ENCODE measurements around the gene ETV2.
A peak's percentile ranks its signal among the peaks of the same experiment; 100 is the strongest.
"Not testable (repeated sequence)": the region's sequence is repeated elsewhere in the genome, so short reads cannot be mapped to it uniquely, and the experiment has no call there.

ETV2 gene

DNA sequence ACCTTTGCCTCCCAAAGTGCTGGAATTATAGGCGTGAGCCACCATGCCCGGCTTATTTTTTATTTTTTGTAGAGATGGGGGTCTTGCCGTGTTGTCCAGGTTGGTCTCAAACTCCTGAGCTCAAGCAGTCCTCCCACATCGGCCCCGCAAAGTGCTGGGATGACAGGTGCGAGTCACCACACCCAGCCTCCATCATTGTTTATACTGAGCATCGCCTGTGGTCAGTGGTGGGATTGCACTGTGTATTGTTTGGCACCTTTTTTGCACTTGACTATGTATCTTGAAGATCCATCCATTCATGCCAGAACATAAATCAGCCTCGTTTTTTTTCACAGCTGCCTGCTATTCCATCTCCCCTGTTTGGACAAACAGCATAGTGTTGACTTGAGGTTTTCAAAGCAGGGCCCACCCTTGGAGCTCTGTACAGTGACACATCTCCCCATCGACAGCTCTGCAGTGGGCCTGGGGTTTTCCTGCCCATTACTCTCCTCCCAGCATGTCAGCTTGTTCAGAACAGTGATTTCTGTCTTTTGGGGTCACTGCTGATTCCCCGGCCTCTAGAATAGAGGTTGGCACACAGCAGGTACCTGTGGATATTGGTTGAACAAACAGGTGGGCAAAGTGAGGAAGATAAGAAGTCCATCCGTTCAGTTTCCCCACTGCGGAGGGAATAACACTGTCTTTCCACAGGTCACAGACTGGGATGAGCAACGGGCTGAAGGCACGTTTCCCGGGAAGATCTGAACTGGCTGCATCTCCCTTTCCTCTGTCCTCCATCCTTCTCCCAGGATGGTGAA lies 16.6 kb downstream of the ETV2 start:
- DNase-seq (ENCODE audit: low spot score): no peak

DNA sequence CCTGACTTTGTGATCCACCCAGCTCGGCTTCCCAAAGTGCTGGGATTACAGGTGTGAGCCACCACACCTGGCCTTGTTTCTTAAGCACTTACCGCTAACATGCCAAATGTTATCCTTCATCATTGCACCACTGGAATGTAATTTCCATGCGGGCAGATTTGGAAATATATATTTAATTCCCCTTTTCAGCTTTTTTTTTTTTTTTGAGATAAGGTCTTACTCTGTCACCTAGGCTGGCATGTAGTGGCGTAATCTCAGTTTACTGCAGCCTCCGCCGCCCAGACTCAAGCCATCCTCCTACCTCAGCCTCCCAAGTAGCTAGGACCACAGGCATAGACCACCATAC lies 20.4 kb downstream of the ETV2 start:
- DNase-seq (ENCODE audit: low spot score): no peak

DNA sequence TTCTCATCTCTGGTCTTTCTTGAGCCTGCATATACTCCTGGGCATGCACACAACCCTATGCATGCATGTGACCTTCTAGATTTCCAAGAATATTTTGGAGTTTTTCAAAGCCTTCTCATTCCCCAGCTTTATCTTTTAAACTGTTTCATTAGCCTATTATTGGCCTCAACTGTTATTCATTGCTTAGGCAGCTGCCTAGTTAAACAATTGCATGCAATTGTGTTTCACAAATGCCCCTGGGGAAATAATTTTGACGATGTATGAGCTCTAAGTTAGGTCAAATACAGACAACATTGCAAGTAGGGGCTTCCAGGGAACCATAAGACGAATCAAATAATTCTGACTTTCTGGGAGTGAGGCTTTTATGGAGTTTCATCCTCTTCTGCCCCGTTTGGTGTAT lies 22.4 kb downstream of the ETV2 start:
- DNase-seq (ENCODE audit: low spot score): no peak

DNA sequence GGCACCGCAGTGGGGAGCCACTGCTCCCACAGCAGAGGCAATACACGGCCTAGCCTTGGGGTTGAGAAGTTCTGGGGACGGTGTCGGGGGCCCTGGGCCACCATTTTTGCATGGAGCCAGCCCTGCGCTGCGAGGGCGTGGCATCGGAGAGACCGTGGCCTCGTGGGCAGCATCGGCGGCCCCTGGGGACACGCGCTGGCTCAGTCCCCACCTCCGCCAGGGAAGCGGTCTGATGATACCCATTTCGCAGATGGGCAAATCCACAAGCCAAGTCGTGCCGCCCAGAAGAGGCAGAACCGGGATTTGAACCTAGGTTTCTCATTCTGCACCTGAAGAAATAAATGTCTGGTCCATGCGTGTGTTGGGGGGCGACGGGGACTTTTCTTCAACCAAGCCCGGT lies 23.6 kb downstream of the ETV2 start:
- no peak for DNase-seq (ENCODE audit: low spot score)

DNA sequence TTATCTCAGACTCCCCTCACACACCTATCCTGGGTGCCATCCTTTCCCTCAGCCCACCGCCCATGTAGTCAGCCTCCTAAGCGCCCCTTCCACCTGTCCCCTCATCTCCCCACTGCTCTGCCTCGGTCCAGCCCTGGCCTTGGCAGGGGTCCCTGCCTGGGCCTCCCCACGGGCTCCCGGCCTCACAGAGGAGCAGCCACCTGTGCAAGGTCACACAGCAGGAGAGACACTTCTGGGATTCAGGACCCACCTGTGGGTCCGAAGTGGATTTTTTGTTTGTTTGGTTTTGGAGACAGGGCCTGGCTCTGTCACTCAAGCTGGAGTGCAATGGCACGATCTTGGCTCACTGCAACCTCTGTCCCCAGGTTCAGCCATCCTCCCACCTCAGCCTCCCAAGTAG lies 24.1 kb downstream of the ETV2 start:
- DNase-seq (ENCODE audit: low spot score): no peak

DNA sequence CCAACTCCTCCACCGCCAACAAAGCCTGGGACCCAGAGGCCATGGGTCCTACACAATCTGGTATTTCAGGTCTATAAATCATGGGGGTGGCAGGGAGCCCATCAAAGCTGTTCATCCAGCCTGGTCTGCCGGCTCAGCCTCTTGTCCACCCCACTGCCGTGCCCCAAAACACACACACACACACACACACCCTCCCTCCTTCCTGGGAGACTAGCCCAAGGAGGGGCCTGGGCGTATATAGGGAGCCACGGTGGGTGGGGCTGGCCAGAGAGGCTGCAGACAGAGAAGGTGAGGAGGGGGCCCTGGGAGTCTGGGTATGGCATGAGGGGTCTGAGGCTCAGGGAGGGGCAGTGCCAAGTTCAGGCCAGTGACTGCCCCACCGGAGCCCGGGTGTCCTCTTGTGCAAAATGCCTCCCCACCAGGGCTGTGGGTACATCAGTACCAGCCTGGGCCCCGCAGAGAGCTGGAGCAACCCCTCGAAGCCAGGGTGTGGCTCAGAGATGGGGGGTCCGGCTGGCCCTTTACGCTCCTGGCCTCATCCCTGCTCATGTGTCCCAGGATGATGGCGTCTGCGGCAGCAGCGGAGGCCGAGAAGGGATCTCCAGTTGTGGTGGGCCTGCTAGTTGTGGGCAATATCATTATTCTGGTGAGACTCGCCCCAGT lies 24.8 kb downstream of the ETV2 start, which contains the start of gene UPK1A:
UPK1A (plus strand) TSS at position 267 of the 663 bp plus-strand sequence; CDS start at position 563, 296 bp downstream.
- DNase-seq (ENCODE audit: low spot score): no peak

DNA sequence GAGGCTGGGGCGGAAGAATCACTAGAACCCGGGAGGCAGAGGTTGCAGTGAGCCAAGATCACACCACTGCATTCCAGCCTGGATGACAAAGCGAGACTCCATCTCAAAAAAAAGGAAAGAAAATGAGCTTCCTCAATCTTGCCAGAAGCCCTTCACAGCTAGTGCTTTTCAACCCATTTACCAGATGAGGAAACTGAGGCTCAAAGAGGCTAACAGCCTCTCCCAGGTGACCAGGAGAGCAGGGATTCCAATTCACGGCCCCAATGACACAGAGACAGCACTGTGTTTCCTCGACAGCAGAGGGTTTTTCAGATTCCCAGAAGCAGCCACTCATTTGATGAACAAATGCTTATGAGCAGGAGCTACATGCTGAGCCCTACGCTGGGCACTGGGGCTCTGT lies 28.0 kb downstream of the ETV2 start:
- no peak for DNase-seq (ENCODE audit: low spot score)

DNA sequence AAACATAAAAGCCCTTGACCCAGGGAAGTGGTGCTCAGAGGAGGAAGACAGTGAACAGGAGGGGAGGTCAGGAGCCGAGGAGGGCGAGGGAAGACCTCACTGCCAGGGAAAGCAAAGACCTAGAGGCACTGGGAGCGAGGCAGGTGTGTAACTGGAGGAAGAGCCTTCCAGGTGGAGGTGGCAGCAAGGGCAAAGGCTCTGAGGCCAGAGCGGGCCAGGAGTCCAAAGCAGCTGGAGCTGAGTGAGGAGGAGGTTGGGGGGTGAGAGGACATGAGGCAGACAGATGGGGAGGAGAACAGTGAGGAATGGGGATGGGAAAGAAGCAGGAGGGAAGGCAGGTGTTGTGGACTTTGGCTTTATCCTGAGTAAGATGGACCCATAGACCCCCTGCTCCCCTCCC lies 28.4 kb downstream of the ETV2 start:
- DNase-seq (ENCODE audit: low spot score): no peak

DNA sequence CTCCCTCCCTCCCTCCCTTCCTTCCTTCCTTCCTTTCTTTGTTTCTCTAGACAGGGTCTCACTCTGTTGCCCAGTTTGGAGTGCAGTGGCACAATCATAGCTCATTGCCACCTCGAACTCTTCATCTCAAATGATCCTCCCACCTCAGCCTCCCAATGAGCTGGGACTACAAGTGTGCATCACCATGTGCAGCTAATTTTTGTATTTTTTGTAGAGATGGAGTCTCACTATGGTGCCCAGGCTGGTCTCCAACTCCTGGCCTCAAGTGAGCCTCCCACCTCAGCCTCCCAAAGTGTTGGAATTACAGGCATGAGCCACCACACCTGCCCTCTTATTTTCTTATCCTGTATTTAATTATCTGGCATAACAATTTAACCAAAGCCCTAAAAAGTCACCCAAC lies 29.1 kb downstream of the ETV2 start:
- DNase-seq (ENCODE audit: low spot score): no peak

DNA sequence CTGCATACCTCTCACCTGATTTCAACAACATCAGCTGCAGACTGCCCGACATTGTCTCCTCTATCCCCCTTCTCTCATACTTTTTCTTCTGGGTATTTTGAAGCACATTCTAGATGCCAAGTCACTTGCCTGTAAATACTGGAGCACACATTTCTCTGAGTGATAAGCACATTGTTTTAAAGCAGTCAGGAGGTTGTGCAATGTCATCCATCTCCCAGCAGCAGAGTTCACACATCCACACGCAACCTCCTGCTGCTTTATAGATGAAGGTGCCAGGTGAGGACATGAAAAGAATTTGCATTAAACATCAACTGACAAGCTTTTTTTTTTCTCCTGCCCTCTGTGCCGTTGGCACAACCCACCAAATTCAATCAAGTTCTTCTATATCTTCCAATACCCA lies 30.3 kb downstream of the ETV2 start:
- no peak for DNase-seq (ENCODE audit: low spot score)

DNA sequence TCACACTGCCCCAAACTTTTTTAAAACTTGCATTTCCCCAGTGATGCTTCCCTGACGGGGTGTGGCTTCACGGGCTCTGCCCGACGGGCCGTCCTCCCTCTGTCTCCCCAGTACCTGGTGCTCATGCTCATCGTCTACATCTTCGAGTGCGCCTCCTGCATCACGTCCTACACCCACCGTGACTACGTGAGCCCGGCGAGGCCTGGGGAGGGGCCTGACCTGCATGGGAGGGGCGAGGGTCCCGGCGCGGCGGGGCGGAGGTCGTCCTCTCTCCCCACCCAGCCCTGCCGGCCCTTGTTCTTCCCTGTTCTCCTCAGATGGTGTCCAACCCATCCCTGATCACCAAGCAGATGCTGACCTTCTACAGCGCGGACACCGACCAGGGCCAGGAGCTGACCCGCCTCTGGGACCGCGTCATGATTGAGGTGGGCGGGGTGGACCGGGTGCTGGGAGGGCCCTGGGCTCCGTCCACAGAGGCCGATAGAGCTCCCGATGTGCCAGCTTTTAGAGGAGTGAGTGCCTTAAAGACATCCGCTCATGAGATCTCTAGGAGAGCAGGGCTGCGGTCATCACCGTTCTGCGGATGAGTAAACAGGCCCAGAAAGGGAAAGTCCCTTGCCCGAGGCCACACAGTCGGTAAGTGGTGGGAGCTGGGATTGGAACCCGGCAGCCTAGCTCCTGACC lies 31.7 kb downstream of the ETV2 start:
- DNase-seq (ENCODE audit: low spot score): no peak

DNA sequence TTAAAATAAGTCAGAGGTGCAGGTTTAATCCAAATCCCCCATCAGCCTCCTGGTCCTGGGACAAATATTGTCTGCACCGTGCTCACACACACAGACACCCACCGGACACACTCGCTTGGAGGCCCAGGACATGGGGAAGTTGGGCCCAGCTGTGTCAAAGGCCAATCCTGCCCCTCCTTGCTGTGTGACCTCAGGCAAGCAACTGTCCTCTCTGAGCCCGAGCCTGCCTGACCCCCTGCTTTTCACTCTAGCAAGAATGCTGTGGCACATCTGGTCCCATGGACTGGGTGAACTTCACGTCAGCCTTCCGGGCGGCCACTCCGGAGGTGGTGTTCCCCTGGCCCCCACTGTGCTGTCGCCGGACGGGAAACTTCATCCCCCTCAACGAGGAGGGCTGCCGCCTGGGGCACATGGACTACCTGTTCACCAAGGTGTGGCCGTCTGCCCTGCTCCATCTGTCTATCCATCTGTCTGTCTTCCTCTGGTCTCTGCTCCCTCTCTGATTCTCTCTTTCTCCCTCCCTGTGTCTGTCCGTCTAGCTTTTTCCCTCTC lies 34.1 kb downstream of the ETV2 start:
- DNase-seq (ENCODE audit: low spot score): no peak

DNA sequence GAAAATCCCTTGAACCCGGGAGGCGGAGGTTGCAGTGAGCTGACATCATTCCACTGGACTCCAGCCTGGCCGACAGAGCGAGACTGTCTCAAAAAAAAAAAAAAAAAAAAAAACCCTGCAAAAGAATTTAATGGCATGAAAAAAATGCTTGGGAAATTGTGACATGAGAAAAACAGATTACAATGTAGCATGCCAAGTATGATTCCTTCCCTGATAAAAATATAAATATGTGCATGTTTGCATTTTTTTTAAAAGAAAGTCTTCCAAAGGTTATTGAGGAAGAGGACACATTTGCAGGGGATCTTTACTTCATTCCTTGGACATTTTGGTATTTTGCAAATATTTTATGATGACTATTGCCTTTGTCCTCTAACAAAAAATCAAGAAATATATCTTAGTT lies 48.3 kb downstream of the ETV2 start:
- no peak for DNase-seq (ENCODE audit: low spot score)

DNA sequence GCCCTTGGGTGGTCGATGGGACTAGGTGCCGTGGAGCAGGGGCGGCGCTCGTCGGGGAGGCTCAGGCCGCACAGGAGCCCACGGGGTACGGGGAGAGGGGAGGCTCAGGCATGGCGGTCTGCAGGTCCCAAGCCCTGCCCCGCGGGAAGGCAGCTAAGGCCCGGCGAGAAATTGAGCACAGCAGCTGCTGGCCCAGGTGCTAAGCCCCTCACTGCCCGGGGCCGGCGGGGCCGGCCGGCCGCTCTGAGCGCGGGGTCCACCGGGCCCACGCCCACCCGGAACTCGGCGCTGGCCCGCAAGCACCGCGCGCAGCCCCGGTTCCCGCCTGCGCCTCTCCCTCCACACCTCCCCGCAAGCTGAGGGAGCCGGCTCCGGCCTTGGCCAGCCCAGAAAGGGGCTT lies 49.6 kb downstream of the ETV2 start:
- DNase-seq (ENCODE audit: low spot score): not testable (repeated sequence)

DNA sequence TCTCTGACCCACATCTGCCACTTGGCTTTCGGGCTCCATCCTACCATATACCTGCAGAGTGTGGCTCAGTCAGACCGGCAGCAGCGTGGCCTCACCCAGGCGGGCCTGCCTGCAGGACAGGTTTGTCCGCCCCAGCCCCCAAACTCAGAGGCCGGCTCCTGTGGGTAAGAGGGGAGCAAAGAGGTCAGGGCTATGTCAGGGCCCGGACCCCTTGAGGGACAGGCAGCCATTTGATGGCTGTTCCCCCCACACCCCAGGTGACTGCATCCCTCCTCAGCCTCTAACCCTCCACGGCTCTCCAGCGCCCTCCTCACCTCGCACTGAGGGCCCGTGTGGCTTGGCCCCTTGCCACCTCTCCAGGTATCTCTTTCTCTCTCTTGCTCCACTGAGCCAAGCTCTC lies 50.5 kb downstream of the ETV2 start:
- DNase-seq (ENCODE audit: low spot score): no peak

DNA sequence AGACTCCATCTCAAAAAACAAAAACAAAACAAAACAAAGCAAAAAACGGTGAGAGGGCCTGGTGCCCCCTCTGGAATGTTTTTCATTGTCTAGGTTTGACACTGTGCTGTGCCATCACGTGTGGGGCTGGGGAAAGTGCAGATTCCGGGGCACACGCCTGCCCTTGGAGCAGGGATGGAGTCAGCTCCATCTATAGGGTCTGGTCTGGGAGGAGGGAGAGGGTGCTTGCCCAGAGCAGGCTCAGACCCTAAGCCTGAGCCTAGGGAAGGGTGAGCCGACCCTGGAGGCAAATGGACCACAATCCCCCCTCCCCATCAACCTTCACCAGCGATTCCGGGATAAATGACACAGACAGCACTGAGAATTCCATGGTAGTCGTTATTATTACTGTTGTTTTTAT lies 51.9 kb downstream of the ETV2 start:
- no peak for DNase-seq (ENCODE audit: low spot score)

DNA sequence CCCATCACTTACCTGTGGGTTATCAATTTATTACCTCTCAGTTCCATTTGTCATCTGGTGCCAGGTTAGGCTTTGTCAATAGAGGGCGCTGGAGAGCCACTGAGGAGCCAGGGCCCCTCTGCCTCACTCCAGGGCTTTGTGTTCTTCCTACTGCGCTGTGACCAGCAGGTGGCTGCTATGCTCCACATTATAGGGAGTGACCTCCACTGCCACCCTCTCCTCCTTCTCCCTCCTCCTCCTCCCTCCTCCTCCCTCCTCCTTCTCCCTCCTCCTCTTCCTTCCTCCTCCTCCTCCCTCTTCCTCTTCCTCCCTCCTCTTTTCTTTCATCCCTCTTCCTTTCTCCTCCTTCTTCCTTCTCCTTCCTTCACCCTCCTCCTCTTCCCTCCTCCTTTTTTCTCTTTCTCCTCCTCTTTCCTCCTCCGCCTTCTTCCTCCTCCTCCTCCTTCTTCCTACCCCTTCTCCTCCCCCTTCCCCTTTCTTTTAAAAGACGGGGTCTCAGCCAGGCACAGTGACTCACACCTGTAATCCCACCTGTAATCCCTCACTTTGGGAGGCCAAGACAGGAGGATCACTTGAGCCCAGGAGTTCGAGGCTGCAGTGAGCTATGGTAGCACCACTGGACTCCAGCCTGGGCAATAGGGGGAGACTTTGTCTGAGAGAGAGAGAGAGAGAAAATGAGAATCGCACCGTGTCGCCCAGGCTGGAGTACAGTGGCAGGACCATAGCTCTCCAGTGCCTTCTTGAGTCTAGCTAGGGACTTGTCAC lies 52.5 kb downstream of the ETV2 start:
- peak; percentile 85 for DNase-seq (ENCODE audit: low spot score)

Measured in left forelimb (tissue), 1 donor.